Colonic mucosa (tissue), 4 donors: Measurements from ENCODE around the gene ZSCAN4. TPM values are rescaled to one million over a fixed set of nuclear protein-coding genes. Genes with fewer than 3 reads are reported as not detected.

ENCODE experiments used
- DNase-seq: peaks from one replicate; pipeline ENCODE4 v3.0.0-alpha.2; 2020
- H3K27ac ChIP-seq: fragments of 200-600 bp; one replicate; pipeline ENCODE4 v1.8.0; 2021
- H3K27me3 ChIP-seq: fragments of 200-600 bp; one replicate; pipeline ENCODE4 v1.8.0; 2021
- H3K36me3 ChIP-seq: fragments of 200-600 bp; one replicate; pipeline ENCODE4 v1.8.0; 2021
- H3K4me1 ChIP-seq: fragments of 200-600 bp; one replicate; pipeline ENCODE4 v1.8.0; 2021; ENCODE audit warnings: mild to moderate bottlenecking
- H3K4me3 ChIP-seq: fragments of 200-600 bp; one replicate; pipeline ENCODE4 v1.8.0; 2021
- H3K9ac ChIP-seq, 2 donors: one replicate each; pipeline ENCODE4 v1.7.0; 2013; ENCODE audit warnings: control low read depth in 2 of 2, low read depth in 2 of 2, low read length in 2 of 2
- H3K9me3 ChIP-seq: fragments of 200-600 bp; one replicate; pipeline ENCODE4 v1.8.0; 2021
- CTCF ChIP-seq: fragments of 200-600 bp; IDR thresholded peaks from one replicate; pipeline ENCODE4 v1.8.0; 2022; ENCODE audit warnings: antibody characterized with exemption, mild to moderate bottlenecking
- intact Hi-C: fragments of 100-400 bp; cut with DNase I; formaldehyde crosslinking; loops from one replicate; pipeline ENCODE4 v1.14.1; 2022
- total RNA-seq, 2 donors: library from RNA; stranded (reverse); fragmentation: NEBNext Ultra II Directional in 1 of 2; extraction: Animal tissue kit (Norgen Biotek cat#: 25700) in 1 of 2; gene quantifications; one replicate each; pipeline ENCODE4 v1.2.1, GENCODE V29; 2021
- donor health status: healthy.
- donor health status: DM: no; HTN: no; CAD: no.
- donor health status: DM: no; HTN: no; CAD: no.

ZSCAN4 gene
- total RNA-seq, 2 donors from 2014 or later = not detected

DNA sequence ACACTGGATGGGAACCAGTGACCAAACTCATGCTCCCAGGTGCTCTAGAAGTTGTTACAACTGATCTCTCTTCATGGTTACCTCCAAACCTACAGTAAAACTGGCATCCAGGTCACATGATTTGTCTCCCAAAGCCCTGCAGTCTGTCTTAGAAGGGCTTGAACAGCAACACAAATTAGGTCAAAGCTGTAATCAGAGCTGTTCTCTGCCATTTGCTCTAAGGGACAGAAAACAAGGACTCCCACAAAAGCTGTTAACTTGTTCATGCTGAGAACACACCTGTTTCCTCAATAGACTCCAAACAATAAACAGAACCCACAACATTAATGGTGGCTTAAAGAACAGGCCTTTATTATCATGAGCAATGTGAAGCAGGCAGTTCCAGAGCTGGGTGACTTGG, 50.7 kb downstream of the ZSCAN4 start:
- intact Hi-C loops = no loop called here
- H3K36me3 ChIP-seq = no peaks in the 10 kb centered on the region

DNA sequence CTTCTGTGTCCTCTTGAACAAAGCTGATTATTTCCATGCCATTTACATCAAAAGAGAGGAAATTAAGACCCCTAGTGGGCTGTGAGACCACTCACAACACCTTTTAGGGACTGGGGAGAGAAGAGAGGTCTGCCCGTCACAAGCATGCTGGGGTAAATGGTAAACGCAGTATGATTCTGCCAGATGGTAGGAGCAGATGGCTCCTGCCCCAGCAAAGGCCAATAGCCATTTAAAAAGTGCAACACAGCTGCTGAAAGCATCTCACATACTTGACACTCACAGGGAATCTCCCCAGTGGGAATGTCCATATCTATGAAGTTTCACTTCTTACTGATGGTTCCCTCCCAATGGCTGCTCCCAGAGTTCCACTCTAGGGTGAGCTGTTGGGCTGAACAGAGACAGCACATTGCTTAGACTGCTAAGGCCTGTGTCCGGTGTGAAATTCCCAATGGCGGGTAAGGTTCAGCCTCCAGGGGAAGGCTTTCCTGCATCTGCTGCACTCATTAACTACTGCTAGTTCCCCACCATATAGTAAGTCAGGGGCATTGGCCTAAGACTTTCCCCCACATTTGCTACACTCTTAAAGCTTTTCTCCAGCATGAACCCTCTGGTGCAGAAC, 51.3 kb downstream of the ZSCAN4 start:
- Histone ChIP-seq H3K36me3 (no peaks in the 10 kb centered on the region), H3K27ac (no peak overlapping the region)

More for the DNA sequence above, 50.7 kb downstream of the ZSCAN4 start:
- Histone ChIP-seq H3K9me3 (peaks cover 12% of the 10 kb centered on the region), H3K27ac (no peak overlapping the region), H3K4me3 (no peak overlapping the region), H3K27me3 (no peaks in the 10 kb centered on the region), H3K9ac (no peak overlapping the region), H3K4me1 (no peaks in the 10 kb centered on the region)
- no peak for DNase-seq
- no peak for TF ChIP-seq CTCF

DNA sequence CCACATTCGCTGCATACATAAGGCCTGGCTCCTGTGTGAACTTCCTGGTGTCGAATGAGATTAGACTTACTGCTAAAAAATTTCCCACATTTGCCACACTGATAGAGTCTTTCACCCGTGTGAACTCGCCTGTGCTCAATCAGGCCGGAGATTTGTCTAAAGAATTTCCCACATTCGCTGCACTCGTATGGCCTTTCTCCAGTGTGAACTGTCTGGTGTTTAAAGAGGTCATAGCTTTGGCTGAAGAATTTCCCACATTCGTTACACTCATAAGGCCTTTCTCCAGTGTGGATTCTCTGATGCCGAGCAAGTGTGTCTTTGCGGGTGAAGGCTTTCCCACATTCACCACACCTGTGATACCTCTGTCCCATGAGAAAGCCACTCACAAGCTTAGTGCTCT, 52.1 kb downstream of the ZSCAN4 start:
- H3K27ac ChIP-seq = no peak overlapping the region
- no peak overlapping the region for H3K9ac ChIP-seq
- no peaks in the 10 kb centered on the region for H3K4me1 ChIP-seq
- no peaks in the 10 kb centered on the region for H3K27me3 ChIP-seq
- no peak for TF ChIP-seq CTCF
- no peaks in the 10 kb centered on the region for H3K36me3 ChIP-seq
- peaks cover 12% of the 10 kb centered on the region for H3K9me3 ChIP-seq
- H3K4me3 ChIP-seq = no peak overlapping the region
- intact Hi-C loops = no loop called here
- no peak for DNase-seq

More for the DNA sequence above, 51.3 kb downstream of the ZSCAN4 start:
- no peak for TF ChIP-seq CTCF
- H3K27me3 ChIP-seq = no peaks in the 10 kb centered on the region
- H3K9ac ChIP-seq = no peak overlapping the region
- intact Hi-C loops = no loop called here
- DNase-seq = no peak
- H3K4me3 ChIP-seq = no peak overlapping the region
- H3K4me1 ChIP-seq = no peaks in the 10 kb centered on the region
- H3K9me3 ChIP-seq = peaks cover 12% of the 10 kb centered on the region

Other genes starting within 250 kb of the ZSCAN4 start
- 1 to 10 TPM; 9.2 to 9.3 TPM for gene ZNF749, start 233.6 kb upstream of the ZSCAN4 start, total RNA-seq
- gene VN1R1, start 211.8 kb upstream of the ZSCAN4 start, total RNA-seq = under 1 TPM; 0.21 to 0.25 TPM
- gene ZNF772, start 191.4 kb upstream of the ZSCAN4 start, total RNA-seq = 1 to 10 TPM; 3.5 to 5.3 TPM
- 1 to 10 TPM; 3.6 to 4.4 TPM for gene ZNF419, start 181.2 kb upstream of the ZSCAN4 start, total RNA-seq
- 1 to 10 TPM; 4.7 to 5.3 TPM for gene ZNF773, start 169.0 kb upstream of the ZSCAN4 start, total RNA-seq
- 1 to 10 TPM; 2.6 to 2.8 TPM for gene ZNF549, start 141.6 kb upstream of the ZSCAN4 start, total RNA-seq
- 1 to 10 TPM; 4.0 to 5.1 TPM for gene ZNF550, start 109.1 kb upstream of the ZSCAN4 start, total RNA-seq
- gene ZNF416, start 90.0 kb upstream of the ZSCAN4 start, total RNA-seq = 1 to 10 TPM; 2.2 to 3.5 TPM
- 1 to 10 TPM; 1.3 to 1.8 TPM for gene ZIK1, start 84.8 kb upstream of the ZSCAN4 start, total RNA-seq
- 1 to 10 TPM; 1.2 to 4.1 TPM for gene ZNF530, start 69.0 kb upstream of the ZSCAN4 start, total RNA-seq
- 1 to 10 TPM; 5.8 to 7.7 TPM for gene ZNF134, start 54.7 kb upstream of the ZSCAN4 start, total RNA-seq
- gene ZNF211, start 35.8 kb upstream of the ZSCAN4 start, total RNA-seq = 1 to 10 TPM; 6.0 to 6.1 TPM
- gene ZNF551, start 13.0 kb downstream of the ZSCAN4 start, total RNA-seq = 1 to 10 TPM; 4.7 to 5.9 TPM
- 1 to 10 TPM in 1 of 2 donors, under 1 TPM in 1; 0.67 to 2.0 TPM for gene ZNF154, start 40.3 kb downstream of the ZSCAN4 start, total RNA-seq
- 1 to 10 TPM; 2.9 TPM for gene ZNF671, start 58.7 kb downstream of the ZSCAN4 start, total RNA-seq
- 10 to 100 TPM; 13.5 to 14.5 TPM for gene ZNF776, start 77.9 kb downstream of the ZSCAN4 start, total RNA-seq
- gene ZNF586, start 100.7 kb downstream of the ZSCAN4 start, total RNA-seq = 10 to 100 TPM; 13.1 to 17.6 TPM
- gene ZNF552, start 146.0 kb downstream of the ZSCAN4 start, total RNA-seq = 10 to 100 TPM; 21.7 to 24.8 TPM
- gene ZNF587B, start 161.4 kb downstream of the ZSCAN4 start, total RNA-seq = 10 to 100 TPM; 12.5 to 22.3 TPM
- gene ZNF587, start 180.9 kb downstream of the ZSCAN4 start, total RNA-seq = 10 to 100 TPM; 46.4 to 70.7 TPM
- gene ZNF814, start 220.1 kb downstream of the ZSCAN4 start, total RNA-seq = 10 to 100 TPM in 1 of 2 donors, 1 to 10 TPM in 1; 7.1 to 25.5 TPM
- 10 to 100 TPM in 1 of 2 donors, 1 to 10 TPM in 1; 9.6 to 17.5 TPM for gene ZNF417, start 247.7 kb downstream of the ZSCAN4 start, total RNA-seq